Brain pericyte (primary cell): ENCODE data around the gene FAF2.
"Not testable (repeated sequence)": the region's sequence is repeated elsewhere in the genome, so short reads cannot be mapped to it uniquely, and the experiment has no call there.

Source experiments
- DNase-seq: peaks from one replicate; pipeline ENCODE4 v3.0.0-alpha.2; 2012; ENCODE audit warnings: low read depth, low spot score

Gene FAF2

DNA sequence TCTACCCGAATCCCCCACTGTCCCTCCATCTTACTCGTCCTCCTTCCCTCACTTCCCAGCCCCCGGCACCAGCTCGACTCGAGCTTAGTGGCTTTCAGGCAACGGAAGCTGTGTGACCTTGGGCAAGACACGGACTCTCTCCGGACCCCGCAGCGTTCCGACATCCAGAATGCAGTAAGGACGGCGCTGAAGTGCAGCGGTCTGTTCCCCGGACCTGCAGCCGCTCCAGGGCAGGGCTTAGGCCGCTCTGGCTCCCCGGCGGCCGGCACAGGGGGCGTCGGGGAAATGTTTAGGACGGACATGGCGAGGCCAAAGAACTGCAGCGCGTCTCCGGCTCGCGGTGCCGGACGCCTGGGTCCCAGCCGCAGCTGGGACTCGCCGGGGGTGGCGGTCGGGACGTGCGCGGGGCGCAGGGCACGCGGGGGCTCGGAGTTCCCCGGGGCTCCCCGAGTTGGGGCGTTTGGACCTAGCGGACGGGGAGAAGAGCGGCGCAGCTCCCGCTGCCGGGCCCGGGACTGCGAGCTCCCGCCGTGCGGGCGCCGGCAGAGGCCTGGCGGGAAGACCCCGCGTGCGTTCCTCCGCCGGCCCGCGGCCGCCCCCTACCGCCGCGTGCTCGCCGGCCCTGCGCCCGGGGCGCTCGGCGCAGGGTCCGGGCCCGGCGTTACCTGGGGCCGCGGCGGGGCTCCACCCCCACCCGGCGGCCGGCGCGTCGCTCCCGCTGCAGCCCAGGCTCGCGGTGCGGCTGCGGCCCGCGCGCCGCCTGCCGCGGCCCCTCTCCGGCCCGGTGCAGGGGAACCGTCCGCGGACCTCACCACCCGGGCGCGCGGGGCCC, 94.6 kb downstream of the FAF2 start:
- DNase-seq = no peak

DNA sequence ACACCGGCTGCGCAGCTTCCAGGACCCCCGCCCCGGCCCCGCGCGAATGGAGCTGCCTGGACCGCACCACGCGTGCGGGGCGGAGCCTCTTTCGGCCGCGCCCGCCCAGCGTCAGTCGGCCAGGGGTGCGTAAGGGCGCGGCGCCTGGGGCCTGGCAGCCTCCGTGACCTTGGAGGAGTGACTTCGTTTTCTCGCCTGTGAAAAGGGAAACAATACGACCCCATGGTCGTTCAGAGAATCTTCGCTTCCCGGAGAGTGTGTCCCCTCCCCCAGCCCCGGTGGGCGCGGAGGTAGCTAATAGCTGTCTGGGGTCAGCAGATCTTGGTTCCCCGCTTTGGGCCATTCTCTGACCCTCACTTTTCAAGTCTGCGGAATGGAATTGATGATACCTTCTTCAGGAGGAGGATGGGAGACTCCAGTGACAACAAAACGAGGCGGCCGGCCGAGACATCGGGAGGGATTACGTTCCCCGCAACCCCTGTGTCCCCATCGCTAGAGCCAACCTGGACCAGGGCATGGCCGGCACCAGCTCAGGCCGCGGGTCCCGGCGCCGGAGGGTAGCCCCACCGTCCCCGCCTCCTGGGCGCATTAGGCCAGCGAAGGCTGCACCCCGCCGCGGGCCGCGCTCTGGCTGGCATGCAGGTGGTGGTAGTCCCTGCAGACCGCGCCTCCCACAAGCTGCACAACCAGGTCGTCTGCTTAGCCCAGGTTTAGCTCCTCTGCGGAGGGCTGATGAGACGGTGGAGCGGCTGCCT, 95.4 kb downstream of the FAF2 start:
- no peak for DNase-seq

GRCh38 chr5:176545388-176545736, 97.2 kb downstream of the FAF2 start:
- DNase-seq = no peak

DNA sequence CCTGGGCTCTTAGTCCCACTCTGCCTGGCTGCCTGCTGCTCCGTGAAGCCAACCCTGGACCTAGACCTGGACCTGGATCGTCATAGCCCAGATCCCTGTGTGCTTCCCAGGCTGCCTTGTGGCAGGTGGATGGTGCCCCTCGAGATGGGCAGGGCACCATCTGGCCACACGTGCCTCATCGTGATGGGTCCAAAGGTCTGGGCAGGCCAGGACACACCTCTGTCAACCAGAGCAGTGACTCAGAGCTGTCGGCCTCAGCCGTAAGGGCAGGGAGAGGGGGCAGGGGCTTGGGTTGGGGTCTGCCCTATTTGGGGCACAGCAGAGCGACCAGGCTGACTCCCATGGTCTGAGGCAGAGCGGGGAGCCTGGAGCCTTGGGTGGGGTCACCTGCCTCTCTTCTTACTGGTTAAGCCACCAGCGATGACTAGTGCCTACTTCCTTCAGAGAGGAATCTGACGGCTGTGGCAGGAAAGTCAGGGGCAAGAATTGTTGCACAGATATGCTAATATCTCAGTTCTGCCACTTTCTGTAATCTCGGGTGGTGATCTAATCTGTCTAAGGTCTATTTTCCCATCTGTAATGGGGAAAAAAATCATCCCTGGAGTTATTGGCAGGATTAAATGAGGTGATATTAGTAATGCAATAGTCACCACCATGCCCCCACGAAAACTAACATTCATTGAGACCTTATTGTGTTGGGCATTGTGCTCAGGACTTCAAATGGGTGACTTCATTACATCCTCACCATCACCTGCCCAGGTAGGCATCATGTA, 97.7 kb downstream of the FAF2 start:
- DNase-seq = no peak

GRCh38 chr5:176547802-176548201, 99.6 kb downstream of the FAF2 start:
- DNase-seq = no peak

GRCh38 chr5:176548967-176549444, 100.8 kb downstream of the FAF2 start, which contains the start of gene CDHR2:
Gene CDHR2 (plus strand): TSS chr5:176549342. CDS start chr5:176565353, 16,011 bp downstream.
- DNase-seq = no peak

DNA sequence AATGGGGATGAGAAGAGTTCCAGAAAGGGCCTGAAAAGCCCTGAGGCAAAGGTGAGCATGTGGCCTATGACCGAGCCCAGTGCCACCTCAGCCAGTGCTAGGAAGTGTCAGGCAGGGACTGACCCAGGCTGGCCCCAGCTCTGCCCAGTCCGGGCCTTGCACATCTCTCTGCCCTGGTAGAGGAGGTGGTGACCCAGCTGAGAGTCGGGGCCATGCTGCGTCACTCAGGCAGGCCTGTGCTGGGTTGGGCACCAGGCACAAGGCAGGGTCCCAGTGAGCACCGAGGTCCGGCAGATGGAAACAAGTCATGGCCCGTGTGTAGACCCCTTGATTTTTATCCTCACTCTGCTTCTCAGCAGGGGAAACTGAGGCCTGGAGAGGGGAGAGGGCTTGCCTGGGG, 101.7 kb downstream of the FAF2 start:
- DNase-seq = no peak

- DNase-seq = no peak
Measured at GRCh38 chr5:176550275-176550831, 102.2 kb downstream of the FAF2 start.

GRCh38 chr5:176550937-176551336, 102.8 kb downstream of the FAF2 start:
- DNase-seq = not testable (repeated sequence)

DNA sequence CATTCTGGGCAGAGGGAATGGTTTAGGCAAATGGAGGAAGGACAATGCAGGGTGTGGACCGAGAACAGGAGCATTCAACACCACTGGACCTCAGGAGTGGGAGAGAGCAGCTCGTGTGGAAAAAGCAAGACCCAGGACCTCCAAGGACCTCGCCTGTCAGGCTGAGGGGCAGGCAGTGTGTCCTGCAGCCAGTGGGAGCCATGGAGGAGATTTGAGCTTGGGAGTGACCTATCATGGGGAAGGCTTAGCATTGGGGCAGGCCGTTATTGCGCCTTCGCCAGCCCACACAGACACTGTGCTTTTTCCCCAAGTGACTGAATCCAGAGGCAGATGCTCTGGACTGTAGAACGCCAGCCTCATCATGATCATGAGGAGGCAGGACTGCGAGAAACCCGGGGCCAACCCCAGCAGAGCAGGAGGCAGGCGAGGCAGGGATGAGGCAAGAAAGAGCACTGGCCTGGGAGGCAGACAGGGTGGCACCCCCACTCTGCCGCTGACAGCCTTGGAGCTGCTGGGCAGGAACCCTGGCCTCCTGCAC, 104.2 kb downstream of the FAF2 start:
- no peak for DNase-seq

DNA sequence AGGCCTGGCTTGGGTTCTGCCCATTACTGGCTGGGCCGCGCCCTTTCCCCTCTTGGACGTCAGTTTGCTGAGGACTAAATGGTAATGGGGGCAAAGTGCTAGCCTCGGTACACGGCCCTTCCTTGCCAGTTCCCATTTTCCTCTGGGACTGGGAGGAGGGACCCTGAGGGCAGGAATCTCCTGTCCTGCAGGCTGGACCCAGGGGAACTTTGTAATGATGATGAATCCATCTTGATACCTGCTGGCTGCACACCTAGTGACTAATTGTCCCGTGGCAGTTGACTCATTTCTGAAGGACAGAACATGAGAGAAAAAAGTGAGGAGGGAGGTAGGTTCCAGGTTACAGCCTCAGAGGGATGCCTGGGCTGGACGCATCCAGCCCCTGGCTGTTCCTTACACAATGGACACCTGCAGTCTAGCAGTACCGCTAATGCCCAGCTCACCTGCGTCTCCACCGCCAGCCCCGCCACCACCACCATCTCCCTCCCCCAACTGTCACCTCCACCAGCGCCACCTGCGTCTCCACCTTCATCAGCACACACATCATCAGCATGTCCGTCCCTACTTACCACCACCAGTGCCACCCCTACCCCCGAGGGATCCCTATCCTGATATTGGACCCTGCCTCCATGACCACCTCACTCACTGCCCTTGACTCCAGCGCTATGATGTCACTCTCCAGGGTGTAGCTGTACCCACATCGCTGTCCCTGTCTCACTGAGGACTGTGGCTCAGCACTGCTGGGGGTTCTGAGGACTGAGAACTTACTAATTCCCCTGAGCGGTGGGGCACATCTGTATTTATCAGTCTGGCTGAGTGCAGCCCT, 105.3 kb downstream of the FAF2 start:
- no peak for DNase-seq

GRCh38 chr5:176557846-176558245, 109.7 kb downstream of the FAF2 start:
- no peak for DNase-seq
